SK-N-SH (cell line): ENCODE data around the gene REM1.
"Not testable (repeated sequence)": the region's sequence is repeated elsewhere in the genome, so short reads cannot be mapped to it uniquely, and the experiment has no call there.

Source experiments
- MXI1 ChIP-seq: IDR thresholded peaks from 2 replicates; pipeline ENCODE4 v1.6.1; 2012; ENCODE audit warnings: mild to moderate bottlenecking, low read depth, low read length, improper control_type of control experiment
- YY1 ChIP-seq: IDR thresholded peaks from 2 replicates; pipeline ENCODE4 v1.4.0; 2012; ENCODE audit warnings: low read depth, mild to moderate bottlenecking

GRCh38 chr20:31426891-31427551 is 48.1 kb upstream of the REM1 start:
- not testable (repeated sequence) for TF ChIP-seq YY1, MXI1
